Measurements from ENCODE around the gene MYL5. TPM values are rescaled to one million over a fixed set of nuclear protein-coding genes. Genes with fewer than 3 reads are reported as not detected.

The MYL5 gene
- total and polyA plus RNA-seq, 10 of the 15 experiments (the other 5 are each of a cell fraction or from before 2014, with no cell fraction given): 1.2 to 13.8 (median 7.1) TPM

DNA sequence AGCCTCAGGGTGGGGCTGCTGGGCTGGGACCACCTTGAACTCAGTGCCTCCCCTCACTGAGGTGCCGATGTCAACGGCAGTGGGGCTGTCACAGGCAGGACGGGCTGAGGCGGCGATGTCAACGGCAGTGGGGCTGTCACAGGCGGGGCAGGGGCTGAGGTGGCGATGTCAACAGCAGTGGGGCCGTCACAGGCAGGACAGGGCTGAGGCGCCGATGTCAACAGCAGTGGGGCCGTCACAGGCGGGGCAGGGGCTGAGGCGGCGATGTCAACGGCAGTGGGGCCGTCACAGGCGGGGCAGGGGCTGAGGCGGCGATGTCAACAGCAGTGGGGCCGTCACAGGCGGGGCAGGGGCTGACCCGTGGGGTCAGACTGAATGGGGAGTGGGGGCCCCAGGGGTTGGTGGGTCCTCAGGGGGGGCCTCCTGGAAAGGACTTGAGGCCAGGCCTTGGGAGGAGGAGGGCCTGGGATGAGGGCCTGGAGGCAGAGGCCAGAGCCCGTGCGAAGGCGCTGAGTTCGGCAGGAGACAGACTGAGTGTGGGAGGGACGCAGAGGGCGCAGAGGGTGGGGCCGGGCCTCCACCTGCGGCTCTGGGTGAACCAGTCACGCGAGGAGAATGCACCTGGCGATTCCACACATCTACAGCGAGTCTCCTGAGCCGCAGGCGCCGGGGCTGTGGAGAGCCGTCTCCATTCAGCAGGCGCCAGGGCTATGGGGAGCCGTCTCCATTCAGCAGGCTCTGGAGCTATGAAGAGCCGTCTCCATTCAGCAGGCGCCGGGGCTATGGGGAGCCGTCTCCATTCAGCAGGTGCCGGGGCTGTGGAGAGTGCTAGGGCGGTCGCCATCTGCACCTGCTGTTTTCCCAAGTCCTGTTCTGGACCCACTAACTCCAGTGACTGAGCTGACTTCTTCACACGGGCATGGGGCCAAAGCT lies 23.1 kb upstream of the MYL5 start (continued):
- TF ChIP-seq, protein P1, sequence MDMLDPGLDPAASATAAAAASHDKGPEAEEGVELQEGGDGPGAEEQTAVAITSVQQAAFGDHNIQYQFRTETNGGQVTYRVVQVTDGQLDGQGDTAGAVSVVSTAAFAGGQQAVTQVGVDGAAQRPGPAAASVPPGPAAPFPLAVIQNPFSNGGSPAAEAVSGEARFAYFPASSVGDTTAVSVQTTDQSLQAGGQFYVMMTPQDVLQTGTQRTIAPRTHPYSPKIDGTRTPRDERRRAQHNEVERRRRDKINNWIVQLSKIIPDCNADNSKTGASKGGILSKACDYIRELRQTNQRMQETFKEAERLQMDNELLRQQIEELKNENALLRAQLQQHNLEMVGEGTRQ (IDR thresholded peaks at IDR 0.05; ENCODE audit: borderline replicate concordance, low read depth, low read length): no peak
- no peak for TF ChIP-seq CREB1 (IDR thresholded peaks at IDR 0.05; ENCODE audit: low read depth)
- TF ChIP-seq, protein P2, sequence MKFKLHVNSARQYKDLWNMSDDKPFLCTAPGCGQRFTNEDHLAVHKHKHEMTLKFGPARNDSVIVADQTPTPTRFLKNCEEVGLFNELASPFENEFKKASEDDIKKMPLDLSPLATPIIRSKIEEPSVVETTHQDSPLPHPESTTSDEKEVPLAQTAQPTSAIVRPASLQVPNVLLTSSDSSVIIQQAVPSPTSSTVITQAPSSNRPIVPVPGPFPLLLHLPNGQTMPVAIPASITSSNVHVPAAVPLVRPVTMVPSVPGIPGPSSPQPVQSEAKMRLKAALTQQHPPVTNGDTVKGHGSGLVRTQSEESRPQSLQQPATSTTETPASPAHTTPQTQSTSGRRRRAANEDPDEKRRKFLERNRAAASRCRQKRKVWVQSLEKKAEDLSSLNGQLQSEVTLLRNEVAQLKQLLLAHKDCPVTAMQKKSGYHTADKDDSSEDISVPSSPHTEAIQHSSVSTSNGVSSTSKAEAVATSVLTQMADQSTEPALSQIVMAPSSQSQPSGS (IDR thresholded peaks at IDR 0.05; ENCODE audit: low read length): no peak
- no peak for TF ChIP-seq EZH2 (IDR thresholded peaks at IDR 0.05; ENCODE audit: borderline replicate concordance, control insufficient read depth, low read depth, low read length)
- TF ChIP-seq FOS (IDR thresholded peaks at IDR 0.05; ENCODE audit: borderline replicate concordance, extremely low read depth, insufficient read length): no peak
- no peak for TF ChIP-seq MTA3 (IDR thresholded peaks at IDR 0.05; ENCODE audit: borderline replicate concordance, low read length)
- no peak for TF ChIP-seq ZNF217 (IDR thresholded peaks at IDR 0.05)
- TF ChIP-seq FOXK2 (IDR thresholded peaks at IDR 0.05): no peak
- TF ChIP-seq STAT3 (IDR thresholded peaks at IDR 0.05; ENCODE audit: low read depth, low read length): no peak
- TF ChIP-seq, protein P3, sequence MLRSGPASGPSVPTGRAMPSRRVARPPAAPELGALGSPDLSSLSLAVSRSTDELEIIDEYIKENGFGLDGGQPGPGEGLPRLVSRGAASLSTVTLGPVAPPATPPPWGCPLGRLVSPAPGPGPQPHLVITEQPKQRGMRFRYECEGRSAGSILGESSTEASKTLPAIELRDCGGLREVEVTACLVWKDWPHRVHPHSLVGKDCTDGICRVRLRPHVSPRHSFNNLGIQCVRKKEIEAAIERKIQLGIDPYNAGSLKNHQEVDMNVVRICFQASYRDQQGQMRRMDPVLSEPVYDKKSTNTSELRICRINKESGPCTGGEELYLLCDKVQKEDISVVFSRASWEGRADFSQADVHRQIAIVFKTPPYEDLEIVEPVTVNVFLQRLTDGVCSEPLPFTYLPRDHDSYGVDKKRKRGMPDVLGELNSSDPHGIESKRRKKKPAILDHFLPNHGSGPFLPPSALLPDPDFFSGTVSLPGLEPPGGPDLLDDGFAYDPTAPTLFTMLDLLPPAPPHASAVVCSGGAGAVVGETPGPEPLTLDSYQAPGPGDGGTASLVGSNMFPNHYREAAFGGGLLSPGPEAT (IDR thresholded peaks at IDR 0.05; ENCODE audit: low read depth): no peak
- no peak for TF ChIP-seq RFX5 (IDR thresholded peaks at IDR 0.05; ENCODE audit: low read depth, low read length)
- TF ChIP-seq, protein P4, sequence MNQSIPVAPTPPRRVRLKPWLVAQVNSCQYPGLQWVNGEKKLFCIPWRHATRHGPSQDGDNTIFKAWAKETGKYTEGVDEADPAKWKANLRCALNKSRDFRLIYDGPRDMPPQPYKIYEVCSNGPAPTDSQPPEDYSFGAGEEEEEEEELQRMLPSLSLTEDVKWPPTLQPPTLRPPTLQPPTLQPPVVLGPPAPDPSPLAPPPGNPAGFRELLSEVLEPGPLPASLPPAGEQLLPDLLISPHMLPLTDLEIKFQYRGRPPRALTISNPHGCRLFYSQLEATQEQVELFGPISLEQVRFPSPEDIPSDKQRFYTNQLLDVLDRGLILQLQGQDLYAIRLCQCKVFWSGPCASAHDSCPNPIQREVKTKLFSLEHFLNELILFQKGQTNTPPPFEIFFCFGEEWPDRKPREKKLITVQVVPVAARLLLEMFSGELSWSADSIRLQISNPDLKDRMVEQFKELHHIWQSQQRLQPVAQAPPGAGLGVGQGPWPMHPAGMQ (IDR thresholded peaks at IDR 0.05; ENCODE audit: borderline replicate concordance): no peak
- TF ChIP-seq NR2F1 (conservative IDR thresholded peaks at IDR 0.05): no peak
- TF ChIP-seq ZNF24 (IDR thresholded peaks at IDR 0.05): no peak
- TF ChIP-seq EED (IDR thresholded peaks at IDR 0.05; ENCODE audit: low read depth): no peak

All from GM12878 (cell line).